SK-N-SH treated with all-trans-retinoic acid at 6 μM for 48 hours (cell line): ENCODE data around the gene SMIM7.

ENCODE experiments used
- ARNTL ChIP-seq: fragments of 450-650 bp; formaldehyde crosslinking; IDR thresholded peaks from 2 replicates; pipeline ENCODE4 v1.5.0; 2020; ENCODE audit warnings: low read depth, mild to moderate bottlenecking, moderate library complexity, borderline replicate concordance
- ESRRG ChIP-seq: fragments of 250-450 bp; sonication (Bioruptor Pico); IDR thresholded peaks from 2 replicates; pipeline ENCODE4 v1.6.1; 2021; ENCODE audit warnings: mild to moderate bottlenecking
- GLIS3 ChIP-seq: fragments of 250-450 bp; sonication (Bioruptor Pico); IDR thresholded peaks from 2 replicates; pipeline ENCODE4 v1.5.0; 2020; ENCODE audit warnings: mild to moderate bottlenecking, moderate library complexity
- RARB ChIP-seq: fragments of 250-450 bp; sonication (Bioruptor Pico); IDR thresholded peaks from 2 replicates; pipeline ENCODE4 v1.8.0; 2021; ENCODE audit warnings: mild to moderate bottlenecking, moderate library complexity
- ZC3H10 ChIP-seq: fragments of 250-450 bp; sonication (Bioruptor Pico); IDR thresholded peaks from 2 replicates; pipeline ENCODE4 v1.5.1; 2021; ENCODE audit warnings: mild to moderate bottlenecking, moderate library complexity
- ZFP3 ChIP-seq: fragments of 250-450 bp; sonication (Bioruptor Pico); IDR thresholded peaks from 2 replicates; pipeline ENCODE4 v1.5.0; 2020; ENCODE audit warnings: mild to moderate bottlenecking, moderate library complexity
- ZFP30 ChIP-seq: fragments of 450-650 bp; formaldehyde crosslinking; IDR thresholded peaks from 2 replicates; pipeline ENCODE4 v1.5.0; 2022; ENCODE audit warnings: mild to moderate bottlenecking, moderate library complexity
- ZNF70 ChIP-seq: fragments of 450-650 bp; formaldehyde crosslinking; IDR thresholded peaks from 2 replicates; pipeline ENCODE4 v1.5.0; 2020; ENCODE audit warnings: mild to moderate bottlenecking, moderate library complexity
- TF ChIP-seq, protein P1 (sequence below): fragments of 250-450 bp; sonication (Bioruptor Pico); IDR thresholded peaks from 2 replicates; pipeline ENCODE4 v1.8.0; 2020; ENCODE audit warnings: mild to moderate bottlenecking, moderate library complexity, borderline replicate concordance
- TF ChIP-seq, protein P2 (sequence below): fragments of 250-450 bp; sonication (Bioruptor Pico); IDR thresholded peaks from 2 replicates; pipeline ENCODE4 v1.5.1; 2020; ENCODE audit warnings: low read depth, mild to moderate bottlenecking, moderate library complexity
- TF ChIP-seq, protein P3 (sequence below): fragments of 250-450 bp; sonication (Bioruptor Pico); IDR thresholded peaks from 2 replicates; pipeline ENCODE4 v1.5.1; 2021; ENCODE audit warnings: mild to moderate bottlenecking, moderate library complexity

DNA sequence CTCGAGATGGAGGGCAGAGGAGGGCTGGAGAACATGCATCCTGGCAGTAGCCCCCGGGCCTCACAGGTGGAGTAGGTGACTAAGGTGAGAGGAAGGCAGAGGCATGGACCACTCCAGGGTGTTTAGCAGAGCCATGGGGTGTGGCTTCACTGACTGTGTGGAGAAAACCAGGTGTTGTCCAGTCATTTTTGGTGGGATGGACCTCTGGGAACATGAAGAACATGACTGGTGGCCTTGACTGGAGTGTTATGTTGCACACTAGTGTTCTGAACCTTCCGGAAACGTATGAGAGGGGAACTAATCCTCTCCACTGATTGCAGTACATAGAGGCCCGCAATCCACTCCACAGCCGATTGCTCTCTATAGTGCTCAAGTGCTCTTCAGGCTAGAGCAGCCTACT, 48.8 kb downstream of the SMIM7 start:
- TF ChIP-seq ZFP3 (CRISPR knock-in tag) (no peak), ZNF70 (CRISPR knock-in tag) (no peak), RARB (CRISPR knock-in tag) (no peak), ZFP30 (CRISPR knock-in tag) (no peak), GLIS3 (CRISPR knock-in tag) (no peak), ESRRG (no peak), ZC3H10 (no peak), ARNTL (no peak)
- TF ChIP-seq, protein P1, sequence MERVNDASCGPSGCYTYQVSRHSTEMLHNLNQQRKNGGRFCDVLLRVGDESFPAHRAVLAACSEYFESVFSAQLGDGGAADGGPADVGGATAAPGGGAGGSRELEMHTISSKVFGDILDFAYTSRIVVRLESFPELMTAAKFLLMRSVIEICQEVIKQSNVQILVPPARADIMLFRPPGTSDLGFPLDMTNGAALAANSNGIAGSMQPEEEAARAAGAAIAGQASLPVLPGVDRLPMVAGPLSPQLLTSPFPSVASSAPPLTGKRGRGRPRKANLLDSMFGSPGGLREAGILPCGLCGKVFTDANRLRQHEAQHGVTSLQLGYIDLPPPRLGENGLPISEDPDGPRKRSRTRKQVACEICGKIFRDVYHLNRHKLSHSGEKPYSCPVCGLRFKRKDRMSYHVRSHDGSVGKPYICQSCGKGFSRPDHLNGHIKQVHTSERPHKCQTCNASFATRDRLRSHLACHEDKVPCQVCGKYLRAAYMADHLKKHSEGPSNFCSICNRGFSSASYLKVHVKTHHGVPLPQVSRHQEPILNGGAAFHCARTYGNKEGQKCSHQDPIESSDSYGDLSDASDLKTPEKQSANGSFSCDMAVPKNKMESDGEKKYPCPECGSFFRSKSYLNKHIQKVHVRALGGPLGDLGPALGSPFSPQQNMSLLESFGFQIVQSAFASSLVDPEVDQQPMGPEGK (CRISPR knock-in tag) = no peak
- TF ChIP-seq, protein P2, sequence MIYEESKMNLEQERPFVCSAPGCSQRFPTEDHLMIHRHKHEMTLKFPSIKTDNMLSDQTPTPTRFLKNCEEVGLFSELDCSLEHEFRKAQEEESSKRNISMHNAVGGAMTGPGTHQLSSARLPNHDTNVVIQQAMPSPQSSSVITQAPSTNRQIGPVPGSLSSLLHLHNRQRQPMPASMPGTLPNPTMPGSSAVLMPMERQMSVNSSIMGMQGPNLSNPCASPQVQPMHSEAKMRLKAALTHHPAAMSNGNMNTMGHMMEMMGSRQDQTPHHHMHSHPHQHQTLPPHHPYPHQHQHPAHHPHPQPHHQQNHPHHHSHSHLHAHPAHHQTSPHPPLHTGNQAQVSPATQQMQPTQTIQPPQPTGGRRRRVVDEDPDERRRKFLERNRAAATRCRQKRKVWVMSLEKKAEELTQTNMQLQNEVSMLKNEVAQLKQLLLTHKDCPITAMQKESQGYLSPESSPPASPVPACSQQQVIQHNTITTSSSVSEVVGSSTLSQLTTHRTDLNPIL (CRISPR knock-in tag) = no peak
- TF ChIP-seq, protein P3, sequence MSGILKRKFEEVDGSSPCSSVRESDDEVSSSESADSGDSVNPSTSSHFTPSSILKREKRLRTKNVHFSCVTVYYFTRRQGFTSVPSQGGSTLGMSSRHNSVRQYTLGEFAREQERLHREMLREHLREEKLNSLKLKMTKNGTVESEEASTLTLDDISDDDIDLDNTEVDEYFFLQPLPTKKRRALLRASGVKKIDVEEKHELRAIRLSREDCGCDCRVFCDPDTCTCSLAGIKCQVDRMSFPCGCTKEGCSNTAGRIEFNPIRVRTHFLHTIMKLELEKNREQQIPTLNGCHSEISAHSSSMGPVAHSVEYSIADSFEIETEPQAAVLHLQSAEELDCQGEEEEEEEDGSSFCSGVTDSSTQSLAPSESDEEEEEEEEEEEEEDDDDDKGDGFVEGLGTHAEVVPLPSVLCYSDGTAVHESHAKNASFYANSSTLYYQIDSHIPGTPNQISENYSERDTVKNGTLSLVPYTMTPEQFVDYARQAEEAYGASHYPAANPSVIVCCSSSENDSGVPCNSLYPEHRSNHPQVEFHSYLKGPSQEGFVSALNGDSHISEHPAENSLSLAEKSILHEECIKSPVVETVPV (CRISPR knock-in tag) = no peak
